HCT116 (cell line): Measurements from ENCODE around the gene EVX2.

Experiments
- CEBPB ChIP-seq: IDR thresholded peaks from 2 replicates; pipeline ENCODE4 v1.6.1; 2012; ENCODE audit warnings: low read depth
- CTCF ChIP-seq, 3 experiments: fragments of 200-600 bp in 1 of 3; sonication (generic) in 1 of 3; IDR thresholded peaks in 2 of 3; conservative IDR thresholded peaks in 1 of 3; 2 replicates each; pipeline ENCODE4 v1.5.1; 2012 to 2017; ENCODE audit warnings: low read depth in 2 of 3, low read length in 2 of 3, antibody characterized with exemption in 1 of 3, borderline replicate concordance in 1 of 3, control low read depth in 1 of 3, mild to moderate bottlenecking in 1 of 3, mixed read lengths in 1 of 3, mixed run types in 1 of 3, moderate library complexity in 1 of 3; ENCODE audit not compliant: insufficient read depth in 1 of 3
- RAD21 ChIP-seq: IDR thresholded peaks from 2 replicates; pipeline ENCODE4 v1.6.1; 2012; ENCODE audit warnings: low read depth, mild to moderate bottlenecking
- REST ChIP-seq: IDR thresholded peaks from 2 replicates; pipeline ENCODE4 v1.6.1; 2012; ENCODE audit warnings: low read depth

GRCh38 chr2:176109946-176110345, 26.2 kb upstream of the EVX2 start:
- no peak for TF ChIP-seq CTCF (IDR thresholded peaks at IDR 0.05 in 2 of 3, conservative IDR thresholded peaks at IDR 0.05 in 1 of 3; ENCODE audit: borderline replicate concordance in 1 of 3, insufficient read depth in 1 of 3, low read depth in 2 of 3, low read length in 2 of 3)
- no peak for TF ChIP-seq CEBPB
- no peak for TF ChIP-seq REST
- TF ChIP-seq RAD21 = no peak
